SU-DHL-6 (cell line): ENCODE data around the gene DCTPP1.

Source experiments
- EZH2phosphoT487 ChIP-seq: fragments of 200-600 bp; sonication (generic), shearing (Covaris generic); conservative IDR thresholded peaks from 2 replicates; pipeline ENCODE4 v1.6.1; 2018; ENCODE audit warnings: mild to moderate bottlenecking, antibody characterized with exemption, low read length, moderate library complexity, mixed read lengths
- TF ChIP-seq, protein P1 (sequence below): fragments of 200-600 bp; sonication (generic); IDR thresholded peaks from one replicate; pipeline ENCODE4 v1.5.1; 2017; ENCODE audit warnings: antibody characterized with exemption, mild to moderate bottlenecking, low read length, moderate library complexity; ENCODE audit not compliant: insufficient read depth, poor library complexity, severe bottlenecking

DNA sequence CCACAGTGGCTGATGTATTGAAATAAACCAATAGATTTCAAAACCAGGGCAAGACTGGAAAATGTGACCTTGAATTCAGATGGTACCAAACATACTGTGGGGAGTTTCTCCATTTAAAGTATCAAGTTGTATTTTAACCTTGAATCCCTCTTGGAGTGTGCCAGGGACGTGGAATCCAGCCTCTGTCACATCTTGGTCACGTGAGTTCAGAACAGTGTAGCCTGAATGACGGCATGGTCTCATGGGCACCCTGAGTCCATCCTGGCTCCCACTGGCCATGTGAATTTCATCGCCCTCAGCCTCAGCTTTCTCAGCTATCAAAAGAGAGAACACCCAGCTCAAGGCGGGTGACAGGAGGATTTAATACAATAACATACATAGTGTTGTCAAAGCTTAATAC, 15.7 kb downstream of the DCTPP1 start:
- TF ChIP-seq, protein P1, sequence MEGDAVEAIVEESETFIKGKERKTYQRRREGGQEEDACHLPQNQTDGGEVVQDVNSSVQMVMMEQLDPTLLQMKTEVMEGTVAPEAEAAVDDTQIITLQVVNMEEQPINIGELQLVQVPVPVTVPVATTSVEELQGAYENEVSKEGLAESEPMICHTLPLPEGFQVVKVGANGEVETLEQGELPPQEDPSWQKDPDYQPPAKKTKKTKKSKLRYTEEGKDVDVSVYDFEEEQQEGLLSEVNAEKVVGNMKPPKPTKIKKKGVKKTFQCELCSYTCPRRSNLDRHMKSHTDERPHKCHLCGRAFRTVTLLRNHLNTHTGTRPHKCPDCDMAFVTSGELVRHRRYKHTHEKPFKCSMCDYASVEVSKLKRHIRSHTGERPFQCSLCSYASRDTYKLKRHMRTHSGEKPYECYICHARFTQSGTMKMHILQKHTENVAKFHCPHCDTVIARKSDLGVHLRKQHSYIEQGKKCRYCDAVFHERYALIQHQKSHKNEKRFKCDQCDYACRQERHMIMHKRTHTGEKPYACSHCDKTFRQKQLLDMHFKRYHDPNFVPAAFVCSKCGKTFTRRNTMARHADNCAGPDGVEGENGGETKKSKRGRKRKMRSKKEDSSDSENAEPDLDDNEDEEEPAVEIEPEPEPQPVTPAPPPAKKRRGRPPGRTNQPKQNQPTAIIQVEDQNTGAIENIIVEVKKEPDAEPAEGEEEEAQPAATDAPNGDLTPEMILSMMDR = no peak
- no peak for TF ChIP-seq EZH2phosphoT487
